ENCODE measurements around the gene FAM83D.

The FAM83D gene

GRCh38 chr20:38889050-38889449, 37.2 kb upstream of the FAM83D start:
- H3K36me3 ChIP-seq (ENCODE audit: control insufficient read depth, insufficient read depth, low read length): no peaks in the 10 kb centered on the region
- H3K9ac ChIP-seq (ENCODE audit: low read length): no peak overlapping the region
- H3K27me3 ChIP-seq (ENCODE audit: control insufficient read depth, insufficient read depth, low read length): peaks cover 17% of the 10 kb centered on the region
- no peaks in the 10 kb centered on the region for H3K4me1 ChIP-seq (ENCODE audit: control insufficient read depth, insufficient read depth, low read length)
- H3K9me3 ChIP-seq (ENCODE audit: control insufficient read depth, low read length): no peaks in the 10 kb centered on the region
- no peak overlapping the region for H3K4me3 ChIP-seq (ENCODE audit: low read length)

GRCh38 chr20:38889792-38890496, 36.3 kb upstream of the FAM83D start:
- Histone ChIP-seq H3K4me3 (ENCODE audit: low read length) (no peak overlapping the region), H3K4me1 (ENCODE audit: control insufficient read depth, insufficient read depth, low read length) (no peaks in the 10 kb centered on the region), H3K9ac (ENCODE audit: low read length) (no peak overlapping the region), H3K36me3 (ENCODE audit: control insufficient read depth, insufficient read depth, low read length) (no peaks in the 10 kb centered on the region), H3K9me3 (ENCODE audit: control insufficient read depth, low read length) (no peaks in the 10 kb centered on the region), H3K27me3 (ENCODE audit: control insufficient read depth, insufficient read depth, low read length) (peaks cover 17% of the 10 kb centered on the region)

GRCh38 chr20:38890497-38890818, 35.8 kb upstream of the FAM83D start:
- H3K4me3 ChIP-seq (ENCODE audit: low read length): no peak overlapping the region
- no peaks in the 10 kb centered on the region for H3K4me1 ChIP-seq (ENCODE audit: control insufficient read depth, insufficient read depth, low read length)
- H3K27me3 ChIP-seq (ENCODE audit: control insufficient read depth, insufficient read depth, low read length): peaks cover 17% of the 10 kb centered on the region
- no peak overlapping the region for H3K9ac ChIP-seq (ENCODE audit: low read length)
- no peaks in the 10 kb centered on the region for H3K9me3 ChIP-seq (ENCODE audit: control insufficient read depth, low read length)
- no peaks in the 10 kb centered on the region for H3K36me3 ChIP-seq (ENCODE audit: control insufficient read depth, insufficient read depth, low read length)

DNA sequence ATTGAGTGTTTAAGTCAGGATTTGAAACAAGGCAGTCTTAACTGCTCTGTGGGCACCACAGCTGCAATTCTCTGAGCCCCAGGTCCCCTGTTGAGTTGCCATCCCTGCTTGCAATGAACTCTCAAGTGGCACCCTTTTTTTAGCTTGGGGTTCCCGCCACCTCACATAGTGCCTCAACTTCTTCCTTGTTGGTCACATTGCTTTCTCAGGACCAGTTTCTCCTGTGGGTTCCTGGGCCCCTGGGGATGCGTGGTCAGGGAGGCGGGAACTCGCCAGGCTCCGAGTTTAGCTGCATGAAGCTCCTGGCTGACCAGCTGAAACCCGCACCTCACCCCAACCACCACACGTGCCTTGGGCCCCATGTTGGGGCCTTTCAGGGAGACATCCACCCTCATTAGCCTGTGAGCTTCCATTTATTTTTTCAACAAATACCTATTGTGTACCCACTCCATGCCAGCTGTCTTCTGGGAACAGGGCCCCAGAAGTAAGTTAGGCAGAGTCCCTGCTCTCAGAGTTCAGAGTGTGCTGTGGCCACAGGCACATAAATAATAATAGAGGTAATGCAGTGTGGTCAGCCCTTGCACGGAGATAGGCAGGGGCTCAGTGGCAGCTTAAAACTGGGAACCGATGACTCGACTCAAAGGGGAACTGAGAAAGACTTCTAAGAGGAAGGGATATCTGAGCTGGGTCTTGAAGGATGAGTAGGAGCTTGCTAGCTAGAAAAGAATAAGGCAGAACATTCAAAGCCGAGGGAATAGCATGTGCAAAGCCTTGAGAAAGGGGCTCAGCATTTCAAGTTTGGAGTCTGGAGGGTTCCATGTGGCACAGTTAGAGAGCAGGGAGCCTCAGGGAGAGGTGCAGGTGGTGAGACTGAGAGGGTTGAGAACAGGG, 33.9 kb upstream of the FAM83D start:
- Histone ChIP-seq H3K9ac (ENCODE audit: low read length) (no peak overlapping the region), H3K27me3 (ENCODE audit: control insufficient read depth, insufficient read depth, low read length) (peaks cover 17% of the 10 kb centered on the region), H3K4me1 (ENCODE audit: control insufficient read depth, insufficient read depth, low read length) (no peaks in the 10 kb centered on the region), H3K4me3 (ENCODE audit: low read length) (no peak overlapping the region), H3K9me3 (ENCODE audit: control insufficient read depth, low read length) (no peaks in the 10 kb centered on the region), H3K36me3 (ENCODE audit: control insufficient read depth, insufficient read depth, low read length) (no peaks in the 10 kb centered on the region)

DNA sequence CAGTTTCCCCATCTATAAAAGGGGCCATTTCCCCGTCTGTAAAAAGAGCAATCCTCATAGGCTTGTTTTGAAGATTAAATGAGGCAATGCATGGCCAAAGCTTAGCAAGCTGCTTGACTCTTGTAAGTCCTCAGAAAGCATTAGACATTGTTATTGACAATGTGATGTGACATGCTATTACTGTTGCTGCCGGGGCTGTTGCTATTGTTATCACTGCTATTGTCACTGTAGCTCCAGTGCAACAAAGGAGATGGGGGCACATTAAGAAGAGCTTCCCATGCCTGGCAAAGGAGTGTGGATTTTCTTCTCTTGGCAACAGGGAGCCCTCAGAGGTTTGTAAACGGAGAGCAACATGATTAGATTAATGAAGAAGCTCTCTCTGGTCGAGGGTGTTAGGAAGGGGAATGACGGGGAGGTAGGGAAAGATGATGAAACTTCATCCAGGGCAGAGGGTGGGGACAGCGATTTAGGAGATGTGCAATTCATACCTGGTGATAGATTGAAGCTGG, 33.1 kb upstream of the FAM83D start:
- H3K27me3 ChIP-seq (ENCODE audit: control insufficient read depth, insufficient read depth, low read length): peaks cover 17% of the 10 kb centered on the region
- no peaks in the 10 kb centered on the region for H3K36me3 ChIP-seq (ENCODE audit: control insufficient read depth, insufficient read depth, low read length)
- no peak overlapping the region for H3K4me3 ChIP-seq (ENCODE audit: low read length)
- H3K4me1 ChIP-seq (ENCODE audit: control insufficient read depth, insufficient read depth, low read length): no peaks in the 10 kb centered on the region
- no peaks in the 10 kb centered on the region for H3K9me3 ChIP-seq (ENCODE audit: control insufficient read depth, low read length)
- H3K9ac ChIP-seq (ENCODE audit: low read length): no peak overlapping the region

- Histone ChIP-seq H3K4me3 (ENCODE audit: low read length) (no peak overlapping the region), H3K4me1 (ENCODE audit: control insufficient read depth, insufficient read depth, low read length) (no peaks in the 10 kb centered on the region), H3K9me3 (ENCODE audit: control insufficient read depth, low read length) (no peaks in the 10 kb centered on the region), H3K27me3 (ENCODE audit: control insufficient read depth, insufficient read depth, low read length) (peaks cover 17% of the 10 kb centered on the region), H3K9ac (ENCODE audit: low read length) (no peak overlapping the region), H3K36me3 (ENCODE audit: control insufficient read depth, insufficient read depth, low read length) (no peaks in the 10 kb centered on the region)
Measured at GRCh38 chr20:38893565-38894090, 32.6 kb upstream of the FAM83D start.

GRCh38 chr20:38894091-38894847, 31.9 kb upstream of the FAM83D start:
- H3K9me3 ChIP-seq (ENCODE audit: control insufficient read depth, low read length): no peaks in the 10 kb centered on the region
- H3K9ac ChIP-seq (ENCODE audit: low read length): no peak overlapping the region
- no peak overlapping the region for H3K4me3 ChIP-seq (ENCODE audit: low read length)
- H3K36me3 ChIP-seq (ENCODE audit: control insufficient read depth, insufficient read depth, low read length): no peaks in the 10 kb centered on the region
- H3K27me3 ChIP-seq (ENCODE audit: control insufficient read depth, insufficient read depth, low read length): peaks cover 17% of the 10 kb centered on the region
- H3K4me1 ChIP-seq (ENCODE audit: control insufficient read depth, insufficient read depth, low read length): no peaks in the 10 kb centered on the region

DNA sequence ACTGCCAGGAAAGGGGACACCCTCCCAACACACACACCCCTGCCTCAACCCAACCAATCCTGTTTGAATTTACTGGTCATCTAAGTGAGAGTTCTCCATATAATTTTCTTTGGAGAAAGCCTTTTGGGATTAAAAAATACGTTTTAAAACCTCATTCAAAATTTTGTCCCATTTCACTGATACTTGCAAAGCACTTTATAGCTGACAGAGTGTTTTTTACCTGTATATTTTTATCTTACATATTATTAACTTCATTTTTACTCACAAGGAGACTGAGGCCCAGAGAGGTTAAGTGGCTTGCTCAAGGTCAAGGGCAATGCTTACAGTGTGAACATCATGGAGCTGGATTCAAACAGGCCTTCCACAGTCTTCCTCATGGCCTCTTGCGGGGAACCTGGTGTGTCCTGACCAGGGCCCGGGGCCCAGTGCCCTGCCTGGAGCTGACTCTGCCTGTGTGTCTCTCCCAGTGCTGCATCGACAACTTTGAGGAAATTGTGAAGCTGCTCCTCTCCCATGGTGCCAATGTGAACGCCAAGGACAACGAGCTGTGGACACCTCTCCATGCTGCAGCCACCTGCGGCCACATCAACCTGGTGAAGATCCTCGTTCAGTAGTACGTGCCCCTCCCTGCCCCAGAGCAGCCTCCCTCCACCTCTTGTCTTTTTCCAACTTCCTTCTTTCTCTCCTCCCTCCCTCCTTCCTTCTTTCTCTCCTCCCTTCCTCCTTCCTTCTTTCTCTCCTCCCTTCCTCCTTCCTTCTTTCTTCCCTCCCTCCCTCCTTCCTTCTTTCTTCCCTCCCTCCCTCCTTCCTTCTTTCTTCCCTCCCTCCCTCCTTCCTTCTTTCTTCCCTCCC, 30.9 kb upstream of the FAM83D start:
- Histone ChIP-seq H3K9me3 (ENCODE audit: control insufficient read depth, low read length) (no peaks in the 10 kb centered on the region), H3K9ac (ENCODE audit: low read length) (no peak overlapping the region), H3K27me3 (ENCODE audit: control insufficient read depth, insufficient read depth, low read length) (peaks cover 17% of the 10 kb centered on the region), H3K4me3 (ENCODE audit: low read length) (no peak overlapping the region), H3K36me3 (ENCODE audit: control insufficient read depth, insufficient read depth, low read length) (no peaks in the 10 kb centered on the region), H3K4me1 (ENCODE audit: control insufficient read depth, insufficient read depth, low read length) (no peaks in the 10 kb centered on the region)

- Histone ChIP-seq H3K4me3 (ENCODE audit: low read length) (no peak overlapping the region), H3K9me3 (ENCODE audit: control insufficient read depth, low read length) (no peaks in the 10 kb centered on the region), H3K27me3 (ENCODE audit: control insufficient read depth, insufficient read depth, low read length) (peaks cover 17% of the 10 kb centered on the region), H3K9ac (ENCODE audit: low read length) (no peak overlapping the region), H3K4me1 (ENCODE audit: control insufficient read depth, insufficient read depth, low read length) (no peaks in the 10 kb centered on the region), H3K36me3 (ENCODE audit: control insufficient read depth, insufficient read depth, low read length) (no peaks in the 10 kb centered on the region)
Measured at GRCh38 chr20:38896009-38896594, 30.1 kb upstream of the FAM83D start.

GRCh38 chr20:38897267-38897666, 28.9 kb upstream of the FAM83D start:
- Histone ChIP-seq H3K9me3 (ENCODE audit: control insufficient read depth, low read length) (no peaks in the 10 kb centered on the region), H3K27me3 (ENCODE audit: control insufficient read depth, insufficient read depth, low read length) (peaks cover 14% of the 10 kb centered on the region), H3K4me3 (ENCODE audit: low read length) (no peak overlapping the region), H3K36me3 (ENCODE audit: control insufficient read depth, insufficient read depth, low read length) (no peaks in the 10 kb centered on the region), H3K9ac (ENCODE audit: low read length) (no peak overlapping the region), H3K4me1 (ENCODE audit: control insufficient read depth, insufficient read depth, low read length) (no peaks in the 10 kb centered on the region)

- H3K36me3 ChIP-seq (ENCODE audit: control insufficient read depth, insufficient read depth, low read length): no peaks in the 10 kb centered on the region
- H3K27me3 ChIP-seq (ENCODE audit: control insufficient read depth, insufficient read depth, low read length): no peaks in the 10 kb centered on the region
- no peak overlapping the region for H3K9ac ChIP-seq (ENCODE audit: low read length)
- no peaks in the 10 kb centered on the region for H3K4me1 ChIP-seq (ENCODE audit: control insufficient read depth, insufficient read depth, low read length)
- H3K9me3 ChIP-seq (ENCODE audit: control insufficient read depth, low read length): no peaks in the 10 kb centered on the region
- no peak overlapping the region for H3K4me3 ChIP-seq (ENCODE audit: low read length)
Measured at GRCh38 chr20:38900606-38901005, 25.6 kb upstream of the FAM83D start.

All from mucosa of stomach (tissue), 1 donor.